AG04449 (cell line): Measurements from ENCODE around the gene FNDC3A.
A peak's percentile ranks its signal among the peaks of the same experiment; 100 is the strongest.

Experiments used
- CTCF ChIA-PET: fragments of 350-600 bp; formaldehyde crosslinking; extraction: SDS; loops from one replicate; lab custom pipeline; 2021; ENCODE audit warnings: antibody characterized with exemption; lab: Yijun Ruan, JAX
- POLR2A ChIA-PET: fragments of 400-600, 350-600 bp; formaldehyde crosslinking; extraction: SDS; loops from one replicate; lab custom pipeline; 2020; ENCODE audit warnings: antibody characterized with exemption, inconsistent platforms; lab: Yijun Ruan, JAX
- DNase-seq: peaks from one replicate; pipeline ENCODE4 v3.0.0-alpha.2; 2010; ENCODE audit warnings: low read depth, low spot score
- H3K4me3 ChIP-seq: 2 replicates; pipeline ENCODE4 v1.5.1; 2011; ENCODE audit warnings: low read depth, mild to moderate bottlenecking, control low read depth, low read length
- TF ChIP-seq, protein P1 (sequence below): IDR thresholded peaks from one replicate; pipeline ENCODE4 v1.5.1; 2011; ENCODE audit warnings: mild to moderate bottlenecking, moderate library complexity, low read length, control low read depth, inconsistent platforms; ENCODE audit not compliant: insufficient read depth; ENCODE audit errors: missing control alignments

FNDC3A gene

GRCh38 chr13:49248622-49249002 is 272.9 kb downstream of the FNDC3A start:
- peak overlapping the region; percentile 97 for H3K4me3 ChIP-seq
- POLR2A ChIA-PET, result interaction anchor here (0.7 kb wide), 1 partner anchor 71 kb away, joined by 3 read pairs; no protein-coding TSS in a partner anchor
- TF ChIP-seq, protein P1, sequence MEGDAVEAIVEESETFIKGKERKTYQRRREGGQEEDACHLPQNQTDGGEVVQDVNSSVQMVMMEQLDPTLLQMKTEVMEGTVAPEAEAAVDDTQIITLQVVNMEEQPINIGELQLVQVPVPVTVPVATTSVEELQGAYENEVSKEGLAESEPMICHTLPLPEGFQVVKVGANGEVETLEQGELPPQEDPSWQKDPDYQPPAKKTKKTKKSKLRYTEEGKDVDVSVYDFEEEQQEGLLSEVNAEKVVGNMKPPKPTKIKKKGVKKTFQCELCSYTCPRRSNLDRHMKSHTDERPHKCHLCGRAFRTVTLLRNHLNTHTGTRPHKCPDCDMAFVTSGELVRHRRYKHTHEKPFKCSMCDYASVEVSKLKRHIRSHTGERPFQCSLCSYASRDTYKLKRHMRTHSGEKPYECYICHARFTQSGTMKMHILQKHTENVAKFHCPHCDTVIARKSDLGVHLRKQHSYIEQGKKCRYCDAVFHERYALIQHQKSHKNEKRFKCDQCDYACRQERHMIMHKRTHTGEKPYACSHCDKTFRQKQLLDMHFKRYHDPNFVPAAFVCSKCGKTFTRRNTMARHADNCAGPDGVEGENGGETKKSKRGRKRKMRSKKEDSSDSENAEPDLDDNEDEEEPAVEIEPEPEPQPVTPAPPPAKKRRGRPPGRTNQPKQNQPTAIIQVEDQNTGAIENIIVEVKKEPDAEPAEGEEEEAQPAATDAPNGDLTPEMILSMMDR, result no peak
- no peak for DNase-seq
- CTCF ChIA-PET, result interaction anchor here (0.9 to 2.5 kb wide), 7 partner anchors 9 to 188 kb away, joined by 3 to 28 read pairs (median 4); no protein-coding TSS in a partner anchor

DNA sequence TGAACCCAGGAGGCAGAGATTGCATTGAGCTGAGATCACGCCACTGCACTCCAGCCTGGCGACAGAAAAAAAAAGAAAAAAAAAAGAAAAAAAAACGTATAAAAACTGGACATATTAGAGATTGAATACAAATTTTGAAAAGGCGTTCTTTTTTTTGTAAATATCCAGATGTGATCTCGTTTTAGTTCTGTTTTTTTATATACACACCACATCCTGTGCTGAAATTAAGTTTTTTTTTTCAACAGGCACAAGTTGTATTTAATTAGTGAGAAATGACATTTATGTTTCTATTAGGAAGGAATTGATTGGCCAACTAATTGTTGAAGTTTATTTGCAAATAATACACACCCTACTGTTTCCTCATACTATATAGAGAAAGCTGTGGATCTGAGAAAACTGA is 275.6 kb downstream of the FNDC3A start:
- ChIA-PET POLR2A (no interaction called here), CTCF (no interaction called here)
- TF ChIP-seq, protein P1, result no peak
- no peak overlapping the region for H3K4me3 ChIP-seq
- no peak for DNase-seq

DNA sequence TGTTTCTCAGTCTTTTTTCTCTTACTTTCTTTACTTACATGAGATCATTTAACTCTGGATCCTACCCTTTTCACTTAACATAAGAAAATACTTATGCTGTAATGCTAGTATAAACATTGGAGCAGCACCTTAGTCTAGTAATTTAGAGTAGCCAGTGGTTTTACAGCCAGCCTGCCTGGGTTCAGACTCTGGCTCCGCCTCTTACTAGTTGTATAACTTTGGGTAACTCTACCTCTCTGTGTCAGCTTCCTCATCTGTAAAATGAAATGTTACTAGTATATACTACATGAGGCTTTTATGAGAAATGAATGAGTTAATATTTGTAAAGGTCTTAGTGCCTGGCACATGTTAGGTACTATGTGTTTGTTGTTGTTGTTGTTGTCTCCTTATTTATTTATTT is 277.6 kb downstream of the FNDC3A start:
- no peak overlapping the region for H3K4me3 ChIP-seq
- TF ChIP-seq, protein P1, result no peak
- ChIA-PET CTCF (interaction anchor here (2.9 kb wide), 1 partner anchor 28 kb away, joined by 10 read pairs; no protein-coding TSS in a partner anchor), POLR2A (no interaction called here)
- DNase-seq, result no peak

DNA sequence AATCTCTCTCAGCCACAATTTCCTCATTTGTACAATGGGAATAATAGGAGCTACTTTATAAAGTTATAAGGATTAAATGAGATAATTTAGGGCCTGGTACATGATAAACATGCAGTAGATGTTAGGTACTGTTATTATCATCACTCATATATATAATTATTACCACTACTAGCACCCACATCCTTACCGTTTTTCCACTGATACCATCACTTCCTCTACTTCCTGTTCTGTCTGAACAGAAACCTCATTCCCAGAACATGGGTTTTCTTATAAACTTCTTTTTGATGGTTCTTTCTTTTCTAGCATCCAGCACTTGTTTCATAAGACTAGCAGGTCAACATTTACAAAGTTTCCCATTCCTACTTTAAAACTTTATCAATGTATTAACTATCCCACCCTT is 278.3 kb downstream of the FNDC3A start:
- no peak overlapping the region for H3K4me3 ChIP-seq
- ChIA-PET POLR2A (no interaction called here), CTCF (interaction anchor here (2.9 kb wide), 1 partner anchor 27 kb away, joined by 10 read pairs; no protein-coding TSS in a partner anchor)
- no peak for DNase-seq
- TF ChIP-seq, protein P1, result no peak

DNA sequence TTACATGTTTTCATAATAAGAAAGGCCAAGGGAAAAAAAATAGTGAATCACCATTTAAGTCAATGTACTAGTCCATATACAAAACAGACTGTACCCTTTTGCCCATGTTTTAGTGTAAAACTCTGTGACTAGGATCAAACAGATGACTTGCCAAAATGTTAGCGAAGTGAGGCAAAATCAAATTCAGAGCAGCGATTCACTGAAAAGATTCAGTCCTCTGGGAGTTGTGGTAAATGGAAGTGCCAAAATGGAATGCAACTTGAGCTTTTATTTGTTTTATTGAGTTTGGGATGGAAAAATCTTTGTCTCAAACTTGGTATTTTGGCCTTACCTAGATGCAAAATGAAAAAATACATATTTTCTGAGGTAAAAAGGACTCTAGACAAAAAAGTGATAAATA is 281.1 kb downstream of the FNDC3A start:
- no peak overlapping the region for H3K4me3 ChIP-seq
- ChIA-PET CTCF (interaction anchor here (0.8 to 4.2 kb wide), 2 partner anchors 10 to 23 kb away, joined by 3 to 24 read pairs; no protein-coding TSS in a partner anchor), POLR2A (no interaction called here)
- peak; percentile 21 for DNase-seq
- TF ChIP-seq, protein P1, result no peak

DNA sequence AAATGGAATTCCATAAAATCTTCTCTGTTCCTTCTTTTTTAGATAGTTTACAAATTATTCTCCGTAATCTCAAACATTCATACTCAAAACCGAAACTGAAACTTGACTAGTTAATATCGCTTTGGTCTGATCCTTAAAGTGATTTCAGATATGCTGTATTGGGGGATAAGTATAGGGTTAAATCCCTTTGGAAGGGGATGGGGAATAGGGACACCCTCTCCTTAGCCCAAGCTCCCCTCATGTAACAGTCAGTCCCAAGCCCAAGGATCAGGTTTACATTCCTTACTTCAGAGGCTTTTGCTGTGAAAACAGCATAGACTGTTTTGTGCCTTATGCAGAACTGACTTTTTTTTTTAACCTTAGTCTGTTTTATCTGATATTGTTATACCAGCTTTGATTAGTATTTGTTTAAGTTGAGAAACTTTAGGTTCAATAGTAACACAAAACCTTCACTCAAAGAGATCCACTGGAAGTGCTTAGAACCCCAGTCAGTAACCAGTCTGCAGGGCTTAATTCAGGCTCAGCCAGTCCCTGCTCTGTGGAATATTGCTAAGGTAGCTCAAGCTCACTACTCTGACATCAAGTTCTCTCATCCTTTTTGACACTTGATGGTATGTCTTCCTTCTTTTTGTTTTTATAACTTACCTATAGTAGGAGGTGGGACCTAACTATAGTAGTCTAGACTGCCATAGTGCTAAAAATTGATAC is 282.5 kb downstream of the FNDC3A start:
- ChIA-PET POLR2A (no interaction called here), CTCF (interaction anchor here (1.0 to 4.2 kb wide), 4 partner anchors 10 to 22 kb away, joined by 3 to 24 read pairs (median 4); no protein-coding TSS in a partner anchor)
- TF ChIP-seq, protein P1, result no peak
- H3K4me3 ChIP-seq, result no peak overlapping the region
- no peak for DNase-seq
